T-helper 17 cell (primary cell): Measurements from ENCODE around the gene CD44. TPM values are rescaled to one million over a fixed set of nuclear protein-coding genes. Genes with fewer than 3 reads are reported as not detected.

Experiments used
- ATAC-seq: fragments of 150-1000 bp; cut with Tn5 transposase; 2 replicates; pipeline ENCODE4 v1.10.0; 2021; ENCODE audit warnings: mild to moderate bottlenecking, moderate library complexity
- DNase-seq, 3 donors: peaks; one replicate each; pipeline versions ENCODE4 v3.0.0 to v3.0.0-alpha.2; 2020 to 2021
- H3K9me3 ChIP-seq: one replicate; pipeline ENCODE4 v1.7.0; 2013; ENCODE audit warnings: low read length, mild to moderate bottlenecking; ENCODE audit not compliant: control insufficient read depth, poor library complexity, severe bottlenecking
- H3K27ac Mint-ChIP-seq: one replicate; pipeline ENCODE4 v1.8.0; 2022; ENCODE audit warnings: mild to moderate bottlenecking, moderate library complexity, mixed read lengths
- H3K27me3 Mint-ChIP-seq: one replicate; pipeline ENCODE4 v1.8.0; 2022; ENCODE audit warnings: mixed read lengths
- H3K36me3 Mint-ChIP-seq: one replicate; pipeline ENCODE4 v1.8.0; 2022; ENCODE audit warnings: low read depth, mixed read lengths
- H3K4me1 Mint-ChIP-seq: one replicate; pipeline ENCODE4 v1.8.0; 2022; ENCODE audit warnings: mild to moderate bottlenecking, mixed read lengths
- H3K4me3 Mint-ChIP-seq: one replicate; pipeline ENCODE4 v1.8.0; 2022; ENCODE audit warnings: mild to moderate bottlenecking, moderate library complexity, mixed read lengths
- total RNA-seq, 4 donors: library from RNA in 2 of 4; stranded (reverse) in 2 of 4; gene quantifications; one replicate each; pipeline ENCODE4 v1.2.3 and lab custom pipeline; 2022 to 2026

CD44 gene
- total RNA-seq, 2 donors from 2014 or later: 1,118 to 1,497 TPM

DNA sequence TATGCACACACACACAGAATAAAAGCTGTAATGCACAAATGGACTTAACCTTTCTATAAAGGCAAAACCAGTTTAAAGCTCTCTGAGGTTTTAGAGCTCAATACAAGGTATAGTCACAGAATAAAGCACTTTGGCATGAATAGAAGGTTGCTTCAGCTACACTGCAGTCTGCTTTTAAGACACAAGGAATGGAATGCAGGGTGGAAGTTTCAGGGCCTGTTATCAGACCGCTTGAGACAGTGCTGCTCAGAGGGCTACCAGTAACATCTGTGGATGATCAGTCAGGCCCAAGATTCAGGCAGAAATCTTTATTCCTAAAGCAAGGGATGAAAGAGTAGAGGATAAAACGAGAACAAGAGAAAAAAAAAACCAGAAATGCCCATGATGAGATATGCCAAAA lies 46.7 kb downstream of the CD44 start:
- peak overlapping the region; percentile 98 for H3K27ac Mint-ChIP-seq
- no peaks in the 10 kb centered on the region for H3K9me3 ChIP-seq
- H3K4me1 Mint-ChIP-seq: peaks cover 54% of the 10 kb centered on the region
- H3K4me3 Mint-ChIP-seq: peak overlapping the region; percentile 75
- peaks cover 31% of the 10 kb centered on the region for H3K36me3 Mint-ChIP-seq
- ATAC-seq: no peak
- no peak for DNase-seq
- H3K27me3 Mint-ChIP-seq: no peaks in the 10 kb centered on the region

DNA sequence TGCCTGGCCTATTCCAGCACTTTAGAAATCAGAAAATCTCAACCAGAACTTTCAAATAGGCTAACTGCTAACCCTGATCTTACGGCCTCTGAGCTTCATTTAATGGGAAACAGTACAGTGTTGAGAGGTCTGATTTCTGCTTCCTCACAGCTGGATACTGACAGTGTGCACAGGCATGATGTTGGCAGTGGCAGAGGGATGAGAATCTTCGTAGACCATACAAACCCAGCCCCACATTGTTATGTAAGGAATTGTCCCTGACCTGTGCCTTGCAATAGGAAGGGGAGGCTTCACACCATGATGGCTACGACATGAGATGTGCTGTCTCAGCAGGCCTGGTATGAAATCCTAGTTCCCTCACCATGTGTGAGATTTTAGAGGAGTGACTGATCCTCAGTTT lies 49.0 kb downstream of the CD44 start:
- ATAC-seq (peak; percentile 5), DNase-seq (no peak)
- Mint-ChIP-seq H3K36me3 (peaks cover 27% of the 10 kb centered on the region), H3K4me3 (peak overlapping the region; percentile 19), H3K4me1 (peaks cover 51% of the 10 kb centered on the region), H3K27me3 (no peaks in the 10 kb centered on the region), H3K27ac (peak overlapping the region; percentile 98)
- no peaks in the 10 kb centered on the region for H3K9me3 ChIP-seq

DNA sequence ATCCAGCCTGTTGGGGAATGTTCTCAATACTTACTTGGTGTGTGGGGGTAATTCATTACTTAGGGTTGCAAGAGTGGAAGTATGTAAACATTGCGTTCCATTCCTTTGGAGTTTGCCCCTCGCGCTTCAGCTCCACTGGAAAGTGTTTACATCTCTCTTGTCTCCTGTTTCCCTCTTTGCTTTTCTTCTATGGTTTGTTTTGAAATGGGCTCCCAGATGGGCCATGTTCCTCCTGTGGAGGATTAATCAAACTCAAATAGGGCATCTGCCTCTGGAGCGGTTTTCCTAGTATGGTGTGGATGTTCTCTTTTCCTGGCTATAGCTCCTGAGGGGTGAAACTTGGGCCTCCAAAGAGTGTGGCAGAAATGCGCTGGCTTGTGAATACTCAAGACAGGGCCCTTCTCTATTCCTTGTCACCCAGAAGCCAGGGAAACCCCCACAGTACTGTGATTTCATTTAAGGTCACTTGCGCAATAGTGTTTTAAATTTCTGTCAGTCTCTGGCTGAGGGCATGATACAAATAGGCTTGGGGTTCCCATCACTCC lies 51.9 kb downstream of the CD44 start:
- Mint-ChIP-seq H3K4me3 (peak overlapping the region; percentile 50), H3K36me3 (peaks cover 24% of the 10 kb centered on the region), H3K27me3 (no peaks in the 10 kb centered on the region), H3K4me1 (peaks cover 51% of the 10 kb centered on the region), H3K27ac (peak overlapping the region; percentile 98)
- DNase-seq (no peak), ATAC-seq (peak; percentile 29)
- no peaks in the 10 kb centered on the region for H3K9me3 ChIP-seq

DNA sequence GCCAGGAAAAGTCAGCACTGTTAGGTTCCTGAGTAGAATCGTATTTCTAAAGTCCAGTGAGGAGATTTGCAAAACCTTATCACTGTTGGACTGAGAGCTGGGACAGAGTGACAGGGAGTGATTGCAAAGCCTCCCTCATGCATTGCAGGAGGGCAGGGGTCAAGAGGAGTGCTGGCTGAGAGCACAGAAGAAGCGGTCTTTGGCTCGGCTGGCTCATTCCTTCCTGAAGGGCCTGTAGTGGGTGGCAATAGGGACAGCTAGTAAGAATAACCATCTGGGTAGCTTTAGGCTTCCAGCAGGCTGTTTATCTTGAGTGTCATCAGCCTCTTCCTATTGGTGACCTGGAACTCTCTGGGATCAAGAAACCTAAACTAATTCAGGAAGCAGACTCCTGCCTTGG lies 53.4 kb downstream of the CD44 start:
- ATAC-seq: no peak
- no peaks in the 10 kb centered on the region for H3K9me3 ChIP-seq
- Mint-ChIP-seq H3K27ac (peak overlapping the region; percentile 98), H3K27me3 (no peaks in the 10 kb centered on the region), H3K4me1 (peaks cover 55% of the 10 kb centered on the region), H3K4me3 (peak overlapping the region; percentile 31), H3K36me3 (peaks cover 24% of the 10 kb centered on the region)
- no peak for DNase-seq

DNA sequence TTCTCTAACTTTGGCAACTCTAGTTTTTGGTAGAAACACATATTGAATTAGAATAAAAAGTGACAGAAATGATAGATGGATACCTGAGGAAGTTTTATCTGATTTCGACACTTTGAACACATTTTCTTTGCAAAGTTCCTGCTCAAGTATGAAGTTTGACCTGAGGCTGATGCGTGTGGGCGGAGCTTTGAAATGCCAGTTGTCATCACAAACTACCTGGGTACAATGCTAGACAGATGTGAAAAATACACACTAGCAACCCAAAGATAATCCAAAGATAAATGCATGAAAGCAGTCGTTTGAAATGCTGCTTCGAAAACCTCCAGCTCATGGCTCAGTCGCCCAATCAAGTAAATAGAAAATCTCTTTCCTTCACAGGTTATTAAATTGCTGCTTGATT lies 54.8 kb downstream of the CD44 start:
- Mint-ChIP-seq H3K36me3 (peaks cover 28% of the 10 kb centered on the region), H3K27ac (peak overlapping the region; percentile 98)

DNA sequence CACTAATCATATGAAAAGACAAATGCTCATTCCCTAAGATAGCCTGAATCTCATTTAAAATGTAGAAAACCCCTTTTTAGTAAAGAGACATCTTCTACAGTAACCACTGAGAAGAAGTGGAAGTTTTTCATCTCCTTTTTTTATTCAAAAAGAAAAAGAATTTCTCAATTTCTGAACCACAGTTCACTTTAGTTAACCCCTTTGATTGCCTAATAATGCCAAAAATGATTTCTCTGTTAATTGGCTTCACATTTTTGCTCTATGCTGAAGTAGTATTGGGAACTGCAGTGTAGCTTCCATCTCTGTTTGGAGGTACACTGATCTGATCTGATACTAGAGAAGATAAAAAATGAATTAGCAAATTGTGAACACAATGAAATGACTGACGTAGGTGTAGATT lies 58.3 kb downstream of the CD44 start:
- Mint-ChIP-seq H3K4me1 (peaks cover 53% of the 10 kb centered on the region), H3K36me3 (peaks cover 20% of the 10 kb centered on the region), H3K27ac (peak overlapping the region; percentile 98), H3K27me3 (no peaks in the 10 kb centered on the region), H3K4me3 (peak overlapping the region; percentile 79)
- no peaks in the 10 kb centered on the region for H3K9me3 ChIP-seq
- ATAC-seq (no peak), DNase-seq (no peak)

More for the DNA sequence above, 54.8 kb downstream of the CD44 start:
- DNase-seq: no peak
- no peaks in the 10 kb centered on the region for H3K9me3 ChIP-seq
- Mint-ChIP-seq H3K27me3 (no peaks in the 10 kb centered on the region), H3K4me3 (peak overlapping the region; percentile 41), H3K4me1 (peaks cover 62% of the 10 kb centered on the region)
- no peak for ATAC-seq

DNA sequence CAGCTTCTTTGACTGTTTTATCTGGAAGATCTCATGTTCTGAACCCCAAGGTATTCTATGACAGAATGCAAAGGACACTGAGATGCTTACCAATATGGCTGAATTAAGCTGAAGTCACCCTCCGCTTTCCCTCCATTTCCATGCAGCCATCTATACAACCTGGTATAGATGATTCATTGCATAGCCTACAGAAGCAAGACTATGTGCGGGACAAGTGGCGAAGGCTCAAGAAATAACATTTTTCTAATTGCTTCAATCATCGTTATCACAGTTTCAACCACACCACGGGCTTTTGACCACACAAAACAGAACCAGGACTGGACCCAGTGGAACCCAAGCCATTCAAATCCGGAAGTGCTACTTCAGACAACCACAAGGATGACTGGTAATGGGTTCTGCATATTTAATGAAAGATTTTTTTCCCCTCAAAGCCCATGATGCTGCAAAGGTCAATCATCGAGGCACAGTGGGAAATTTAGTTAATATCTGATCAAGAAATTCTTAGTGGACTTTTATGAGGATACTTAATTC lies 61.9 kb downstream of the CD44 start:
- H3K9me3 ChIP-seq: no peaks in the 10 kb centered on the region
- H3K27me3 Mint-ChIP-seq: no peaks in the 10 kb centered on the region
- DNase-seq (no peak), ATAC-seq (no peak)
- peak overlapping the region; percentile 98 for H3K27ac Mint-ChIP-seq
- H3K4me3 Mint-ChIP-seq: peak overlapping the region; percentile 41
- H3K36me3 Mint-ChIP-seq: peaks cover 22% of the 10 kb centered on the region
- H3K4me1 Mint-ChIP-seq: peaks cover 45% of the 10 kb centered on the region

DNA sequence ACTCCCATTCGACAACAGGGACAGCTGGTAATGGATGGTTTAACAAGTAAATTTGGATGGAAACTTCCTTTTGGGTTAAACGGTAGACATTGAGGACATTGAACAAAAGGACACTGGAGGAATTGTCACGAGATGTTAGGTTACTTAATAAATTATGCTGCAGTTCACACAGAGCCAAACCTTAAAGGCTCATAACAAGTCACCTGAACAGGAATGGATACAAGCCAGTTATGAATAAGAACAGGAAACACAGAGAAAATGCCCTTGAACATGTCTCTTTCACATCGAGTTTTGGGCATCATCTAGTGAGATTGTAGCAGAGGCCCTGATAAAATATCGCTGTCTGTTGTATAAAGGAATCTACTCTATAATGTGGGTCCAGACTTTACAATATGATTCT lies 65.6 kb downstream of the CD44 start:
- Mint-ChIP-seq H3K27me3 (no peaks in the 10 kb centered on the region), H3K4me3 (peak overlapping the region; percentile 60), H3K36me3 (peaks cover 24% of the 10 kb centered on the region), H3K27ac (peak overlapping the region; percentile 98), H3K4me1 (peaks cover 29% of the 10 kb centered on the region)
- no peak for DNase-seq
- no peak for ATAC-seq
- H3K9me3 ChIP-seq: no peaks in the 10 kb centered on the region

DNA sequence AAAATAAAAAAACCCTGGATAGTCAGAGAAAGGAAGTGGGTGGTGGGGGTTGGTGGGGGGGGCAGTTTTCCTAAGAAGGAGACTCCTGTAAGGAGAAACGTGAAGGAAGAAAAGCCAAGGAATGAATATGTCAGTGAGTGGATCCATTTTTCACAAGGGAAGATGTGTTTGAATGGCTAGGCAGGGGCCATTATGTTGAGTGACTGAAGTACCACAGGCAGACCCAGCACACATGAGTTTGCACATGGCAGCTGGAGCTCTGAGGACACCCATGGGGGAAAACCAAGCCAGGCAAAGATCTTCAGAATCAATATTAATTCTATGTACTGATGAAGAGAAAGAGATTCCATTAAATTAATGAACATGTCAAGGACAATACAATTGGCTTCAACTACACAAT lies 67.6 kb downstream of the CD44 start:
- Mint-ChIP-seq H3K36me3 (peaks cover 18% of the 10 kb centered on the region), H3K27me3 (no peaks in the 10 kb centered on the region), H3K4me1 (peaks cover 26% of the 10 kb centered on the region), H3K4me3 (peak overlapping the region; percentile 15), H3K27ac (peak overlapping the region; percentile 98)
- no peaks in the 10 kb centered on the region for H3K9me3 ChIP-seq
- DNase-seq (no peak), ATAC-seq (peak; percentile 9)

DNA sequence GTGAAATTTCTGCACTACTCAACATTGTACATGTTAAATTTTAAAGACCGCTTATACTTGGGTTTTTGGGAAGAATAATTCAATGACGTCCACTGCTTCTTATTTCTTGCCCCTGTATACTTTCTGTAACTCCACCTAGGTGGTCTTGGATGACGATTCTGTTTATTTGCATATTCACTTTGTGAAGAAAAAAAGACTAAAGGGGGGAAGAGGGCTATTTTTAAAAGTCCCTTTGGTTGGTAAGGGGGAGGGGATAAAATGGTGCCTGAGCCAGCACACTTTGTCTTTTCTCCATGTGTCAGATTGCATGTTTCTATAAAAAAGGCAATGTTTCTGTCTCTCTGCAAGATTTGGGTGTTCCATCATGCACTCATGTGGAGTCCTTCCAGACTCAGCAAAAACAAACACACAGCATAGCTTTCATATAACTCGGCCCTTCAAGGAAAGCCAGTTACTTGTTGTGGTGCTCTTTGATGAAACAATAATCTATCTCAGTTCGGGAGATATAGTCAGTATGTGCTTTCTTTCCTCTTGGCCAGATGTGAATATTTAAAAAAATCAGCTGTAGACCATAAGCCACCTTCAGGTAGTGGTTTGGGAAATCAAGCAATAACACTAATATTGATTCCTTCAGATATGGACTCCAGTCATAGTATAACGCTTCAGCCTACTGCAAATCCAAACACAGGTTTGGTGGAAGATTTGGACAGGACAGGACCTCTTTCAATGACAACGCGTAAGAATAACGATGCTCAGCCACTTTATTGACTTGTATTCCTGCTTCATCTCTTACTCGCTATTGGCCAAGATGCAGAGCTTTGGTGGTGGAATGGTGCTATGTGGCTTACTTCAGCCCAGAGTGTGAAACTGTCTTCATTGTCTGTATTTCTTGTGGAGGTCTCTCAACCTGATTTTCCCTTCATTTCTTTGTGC lies 68.8 kb downstream of the CD44 start:
- peaks cover 18% of the 10 kb centered on the region for H3K36me3 Mint-ChIP-seq
- H3K4me3 Mint-ChIP-seq: peak overlapping the region; percentile 15
- H3K4me1 Mint-ChIP-seq: peaks cover 31% of the 10 kb centered on the region

DNA sequence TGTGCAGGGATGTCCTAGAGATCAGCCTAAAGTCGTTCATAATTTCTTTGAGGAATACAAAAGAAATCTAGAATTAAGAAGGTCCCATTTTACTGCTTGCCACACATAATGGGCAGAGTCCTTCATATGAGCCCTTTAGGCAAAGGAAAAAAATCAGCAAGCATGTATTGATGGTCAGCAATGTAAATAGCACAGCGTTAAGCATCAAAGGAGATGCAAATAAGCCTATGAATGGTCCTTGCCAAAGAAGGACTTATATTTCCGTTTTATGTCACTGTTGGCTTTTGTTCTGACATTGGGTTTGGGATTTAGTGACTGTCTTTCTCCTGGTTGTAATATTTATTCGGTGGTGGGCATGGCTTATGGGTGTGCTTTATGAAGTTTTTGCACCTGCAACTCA lies 69.8 kb downstream of the CD44 start:
- H3K27ac Mint-ChIP-seq: peak overlapping the region; percentile 98

More for the DNA sequence above, 68.8 kb downstream of the CD44 start:
- H3K9me3 ChIP-seq: no peaks in the 10 kb centered on the region
- ATAC-seq: no peak
- H3K27ac Mint-ChIP-seq: peak overlapping the region; percentile 98
- no peaks in the 10 kb centered on the region for H3K27me3 Mint-ChIP-seq
- no peak for DNase-seq

DNA sequence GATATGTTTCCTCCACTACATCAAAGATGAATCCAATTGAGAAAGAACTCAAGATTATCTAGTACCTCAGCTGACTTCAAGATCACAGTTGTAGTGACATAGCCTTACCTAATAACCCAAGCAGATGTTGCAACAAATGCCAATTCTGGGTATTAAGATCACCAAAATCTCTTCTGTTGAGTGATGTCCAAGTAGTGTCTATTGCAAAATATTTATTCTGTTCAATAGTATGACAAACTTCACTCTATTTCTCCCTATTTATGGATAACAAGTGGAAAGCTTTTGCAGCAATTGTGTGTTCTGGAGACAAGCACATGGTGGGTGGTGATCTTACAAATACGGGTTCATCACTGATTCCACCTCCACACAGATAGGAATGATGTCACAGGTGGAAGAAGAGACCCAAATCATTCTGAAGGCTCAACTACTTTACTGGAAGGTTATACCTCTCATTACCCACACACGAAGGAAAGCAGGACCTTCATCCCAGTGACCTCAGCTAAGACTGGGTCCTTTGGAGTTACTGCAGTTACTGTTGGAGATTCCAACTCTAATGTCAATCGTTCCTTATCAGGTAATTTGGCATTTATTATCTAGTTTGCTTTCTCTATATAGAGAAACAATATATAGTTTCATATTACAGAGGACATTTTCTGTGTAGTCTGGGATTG lies 72.0 kb downstream of the CD44 start:
- Mint-ChIP-seq H3K4me3 (peak overlapping the region; percentile 52), H3K4me1 (peaks cover 37% of the 10 kb centered on the region), H3K27me3 (no peaks in the 10 kb centered on the region), H3K27ac (peak overlapping the region; percentile 98), H3K36me3 (peaks cover 14% of the 10 kb centered on the region)
- DNase-seq (no peak), ATAC-seq (no peak)
- H3K9me3 ChIP-seq: no peaks in the 10 kb centered on the region

More for the DNA sequence above, 69.8 kb downstream of the CD44 start:
- peaks cover 32% of the 10 kb centered on the region for H3K4me1 Mint-ChIP-seq
- H3K9me3 ChIP-seq: no peaks in the 10 kb centered on the region
- no peaks in the 10 kb centered on the region for H3K27me3 Mint-ChIP-seq
- peak overlapping the region; percentile 15 for H3K4me3 Mint-ChIP-seq
- ATAC-seq: no peak
- DNase-seq: no peak
- peaks cover 21% of the 10 kb centered on the region for H3K36me3 Mint-ChIP-seq

DNA sequence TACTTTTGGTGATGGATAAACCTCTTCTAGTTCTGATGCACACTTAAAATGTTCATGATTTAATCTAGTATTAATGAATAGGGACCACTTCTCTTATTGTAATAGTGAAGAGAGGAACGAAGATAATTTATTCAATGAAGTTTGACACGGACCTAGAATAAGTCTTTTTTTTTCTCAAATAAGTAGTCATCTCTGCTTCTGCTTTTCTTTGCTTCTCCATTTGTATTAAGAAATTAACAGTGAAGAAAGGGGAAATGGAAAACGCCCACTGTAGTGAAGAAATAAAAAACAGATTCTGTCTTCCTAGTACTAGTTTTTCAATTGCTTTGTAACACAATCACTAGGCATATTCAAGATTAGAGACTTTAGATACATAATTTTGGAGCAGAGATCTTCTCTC lies 73.0 kb downstream of the CD44 start:
- Mint-ChIP-seq H3K4me3 (peak overlapping the region; percentile 8), H3K36me3 (peaks cover 12% of the 10 kb centered on the region)

More for the DNA sequence above, 73.0 kb downstream of the CD44 start:
- DNase-seq: no peak
- Mint-ChIP-seq H3K27me3 (no peaks in the 10 kb centered on the region), H3K27ac (peak overlapping the region; percentile 98), H3K4me1 (peaks cover 43% of the 10 kb centered on the region)
- no peak for ATAC-seq
- no peaks in the 10 kb centered on the region for H3K9me3 ChIP-seq
